ENCODE results near the gene FYCO1.
"Not testable (repeated sequence)": the region's sequence is repeated elsewhere in the genome, so short reads cannot be mapped to it uniquely, and the experiment has no call there.

FYCO1 gene

DNA sequence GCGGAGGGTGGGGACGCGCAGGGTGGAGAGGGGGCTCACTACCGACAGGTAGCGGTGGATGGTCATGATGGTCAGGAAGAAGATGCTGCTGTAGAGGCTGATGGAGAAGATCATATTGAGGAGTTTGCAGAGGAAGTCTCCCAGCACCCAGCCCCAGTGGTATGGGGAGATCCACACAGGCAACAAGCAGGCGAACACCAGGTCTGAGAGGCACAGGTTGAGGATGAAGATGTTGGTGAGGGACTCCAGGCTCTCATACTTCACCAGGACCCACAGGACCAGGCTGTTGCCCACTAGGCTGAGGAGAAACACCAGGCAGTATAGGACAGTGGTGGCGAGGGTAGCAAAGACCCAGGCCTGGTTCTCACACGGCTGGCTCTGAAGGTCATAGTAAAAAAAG is 25.9 kb upstream of the FYCO1 start:
- no peaks in the 10 kb centered on the region for H3K4me1 Mint-ChIP-seq
- H3K27ac Mint-ChIP-seq, result no peak overlapping the region

DNA sequence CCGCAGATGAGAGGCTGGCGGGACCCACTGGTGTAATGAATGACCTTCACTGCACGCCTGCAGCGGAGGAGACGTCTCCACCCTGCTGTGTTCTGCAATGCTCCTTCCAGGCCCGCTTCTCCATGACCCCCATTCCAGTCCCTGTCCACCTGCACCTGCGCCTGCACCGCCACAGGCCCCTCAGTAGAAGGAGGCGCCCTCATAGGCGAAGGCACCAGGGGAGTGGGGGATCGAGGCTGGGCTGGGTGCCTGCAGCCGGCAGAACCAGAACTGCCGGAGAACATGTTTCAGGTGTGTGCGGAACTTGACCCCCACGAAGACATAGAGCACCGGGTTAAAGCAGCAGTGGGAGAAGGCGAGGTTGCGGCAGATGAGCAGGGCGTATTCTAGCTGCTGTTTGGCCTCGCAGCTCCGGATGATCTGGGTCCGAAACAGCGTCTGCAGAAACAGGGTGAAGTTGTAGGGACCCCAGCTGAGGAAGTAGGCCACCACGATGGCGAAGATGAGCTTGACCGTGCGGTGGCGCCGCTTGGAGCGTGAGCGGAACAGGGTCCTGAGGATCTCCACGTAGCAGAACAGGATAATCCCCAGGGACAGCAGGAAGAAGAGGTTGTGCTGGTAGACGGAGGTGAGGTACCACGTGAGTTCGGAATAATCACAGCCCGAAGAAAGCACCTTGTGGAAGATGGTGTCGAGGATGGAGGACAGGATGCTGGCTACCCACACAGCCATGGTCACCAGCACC is 25.3 kb upstream of the FYCO1 start:
- Mint-ChIP-seq H3K4me1 (no peaks in the 10 kb centered on the region), H3K27me3 (peaks cover 3% of the 10 kb centered on the region), H3K4me3 (no peak overlapping the region), H3K36me3 (no peaks in the 10 kb centered on the region), H3K9me3 (no peaks in the 10 kb centered on the region), H3K27ac (no peak overlapping the region)
- DNase-seq (ENCODE audit: low spot score in 2 of 2) (no peak), ATAC-seq (ENCODE audit: low read depth) (no peak)

More for the DNA sequence above, 25.9 kb upstream of the FYCO1 start:
- DNase-seq (ENCODE audit: low spot score in 2 of 2) (no peak), ATAC-seq (ENCODE audit: low read depth) (no peak)
- H3K9me3 Mint-ChIP-seq, result no peaks in the 10 kb centered on the region
- peaks cover 3% of the 10 kb centered on the region for H3K27me3 Mint-ChIP-seq
- H3K4me3 Mint-ChIP-seq, result no peak overlapping the region
- no peaks in the 10 kb centered on the region for H3K36me3 Mint-ChIP-seq

DNA sequence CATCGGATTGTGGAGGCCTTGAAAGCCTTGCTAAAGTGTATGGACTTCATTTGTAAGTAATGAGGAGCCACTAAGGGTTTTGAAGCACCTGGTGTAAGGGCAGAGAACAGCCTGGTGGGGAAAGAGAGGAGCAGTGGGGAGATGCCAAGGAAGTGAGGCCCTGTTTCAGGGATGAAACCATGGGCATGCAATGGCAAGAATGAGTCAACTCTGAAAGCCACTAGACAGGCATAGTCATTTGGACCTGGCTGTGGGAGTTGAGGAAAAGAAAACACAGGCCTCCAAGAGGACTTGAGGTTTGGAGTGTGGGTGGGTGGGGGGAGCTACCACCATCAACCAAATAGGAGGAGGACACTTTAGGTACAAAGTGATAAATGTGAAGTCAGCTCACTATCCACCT is 24.1 kb upstream of the FYCO1 start:
- Mint-ChIP-seq H3K27ac (no peak overlapping the region), H3K27me3 (peaks cover 3% of the 10 kb centered on the region), H3K36me3 (no peaks in the 10 kb centered on the region), H3K9me3 (no peaks in the 10 kb centered on the region), H3K4me3 (no peak overlapping the region), H3K4me1 (no peaks in the 10 kb centered on the region)
- ATAC-seq (ENCODE audit: low read depth) (no peak), DNase-seq (ENCODE audit: low spot score in 2 of 2) (no peak)

DNA sequence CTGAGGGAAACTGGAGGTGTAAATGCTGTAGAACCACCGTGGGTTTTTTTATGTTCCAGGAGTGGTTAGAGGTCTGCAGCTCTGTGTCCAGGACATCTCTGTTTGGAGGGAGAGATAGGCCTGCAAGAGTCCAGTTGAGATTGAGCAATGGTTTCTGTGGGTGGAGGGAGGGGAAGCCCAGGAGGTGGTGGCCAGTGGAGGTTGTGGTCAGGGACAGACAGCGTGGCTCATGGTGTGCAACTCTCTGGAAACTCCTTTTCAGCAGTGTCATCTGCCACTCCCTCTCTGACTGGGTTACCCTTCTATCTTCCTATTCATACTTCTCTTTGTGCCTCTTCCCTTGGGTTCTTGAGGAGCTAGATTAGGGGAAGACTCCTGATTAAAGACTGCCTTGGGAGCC is 22.1 kb upstream of the FYCO1 start:
- DNase-seq (ENCODE audit: low spot score in 2 of 2) (no peak), ATAC-seq (ENCODE audit: low read depth) (no peak)
- H3K4me1 Mint-ChIP-seq, result no peaks in the 10 kb centered on the region
- H3K9me3 Mint-ChIP-seq, result no peaks in the 10 kb centered on the region
- no peak overlapping the region for H3K27ac Mint-ChIP-seq
- peaks cover 3% of the 10 kb centered on the region for H3K27me3 Mint-ChIP-seq
- no peak overlapping the region for H3K4me3 Mint-ChIP-seq
- no peaks in the 10 kb centered on the region for H3K36me3 Mint-ChIP-seq

DNA sequence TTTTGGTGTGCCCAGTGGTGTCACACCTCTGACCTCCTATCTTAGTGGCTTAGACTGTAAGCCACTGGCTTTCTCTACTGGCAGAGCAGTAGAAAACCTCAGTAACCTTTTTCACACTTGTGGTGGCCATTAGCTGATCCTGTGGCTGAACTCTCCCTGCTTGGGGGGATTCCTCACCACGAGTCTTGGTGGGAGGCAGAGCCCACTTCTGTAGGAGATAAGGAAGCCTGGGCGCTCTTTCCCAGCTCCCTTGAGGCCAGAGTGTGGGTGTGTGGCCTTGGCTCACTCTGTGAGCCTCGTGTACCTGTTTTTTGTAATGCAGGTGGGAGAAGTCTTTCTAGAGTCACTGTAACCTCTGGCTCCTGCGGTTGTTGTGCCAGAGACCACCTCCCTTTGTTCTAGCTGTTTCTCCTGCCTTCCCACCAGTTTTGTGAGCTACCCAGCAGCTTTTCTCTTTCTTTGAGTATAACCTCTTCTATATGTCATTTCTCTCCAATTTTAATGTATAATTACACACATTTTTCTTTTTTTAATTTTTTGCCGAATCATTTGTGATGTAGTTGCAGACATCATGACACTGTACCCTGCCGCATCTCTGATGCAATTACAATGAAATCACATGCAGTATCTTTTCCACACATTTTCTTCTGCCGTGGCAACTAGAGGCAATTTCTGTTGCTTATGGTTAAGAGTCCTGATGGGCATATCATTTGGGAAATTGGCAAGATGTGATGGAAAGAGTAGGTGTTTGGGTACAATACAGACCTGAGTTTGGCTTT is 17.9 kb upstream of the FYCO1 start:
- Mint-ChIP-seq H3K27me3 (no peaks in the 10 kb centered on the region), H3K9me3 (no peaks in the 10 kb centered on the region), H3K27ac (no peak overlapping the region), H3K36me3 (no peaks in the 10 kb centered on the region), H3K4me1 (no peaks in the 10 kb centered on the region), H3K4me3 (no peak overlapping the region)
- ATAC-seq (ENCODE audit: low read depth), result no peak
- DNase-seq (ENCODE audit: low spot score in 2 of 2), result no peak

DNA sequence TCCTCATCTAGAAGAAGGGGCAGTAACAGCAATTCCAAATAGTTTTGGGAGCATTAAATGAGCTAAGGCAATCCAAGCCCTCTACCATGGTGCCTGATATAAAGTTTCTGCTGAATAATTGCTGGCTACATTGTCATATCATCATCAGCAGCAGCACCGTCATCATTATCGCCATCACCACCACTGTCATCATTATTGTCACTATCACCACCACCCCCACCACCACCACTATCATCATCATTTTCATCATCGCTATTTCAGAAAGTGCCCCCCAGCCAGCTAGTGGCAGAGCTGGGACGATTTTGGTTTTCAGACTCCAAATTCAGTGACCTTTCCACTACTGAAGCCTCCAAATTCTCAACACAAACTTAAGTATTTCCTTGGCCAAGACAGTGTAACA is 16.6 kb upstream of the FYCO1 start:
- DNase-seq (ENCODE audit: low spot score in 2 of 2) (no peak), ATAC-seq (ENCODE audit: low read depth) (no peak)
- Mint-ChIP-seq H3K36me3 (no peaks in the 10 kb centered on the region), H3K9me3 (no peaks in the 10 kb centered on the region), H3K27me3 (no peaks in the 10 kb centered on the region), H3K27ac (no peak overlapping the region), H3K4me3 (no peak overlapping the region), H3K4me1 (no peaks in the 10 kb centered on the region)

DNA sequence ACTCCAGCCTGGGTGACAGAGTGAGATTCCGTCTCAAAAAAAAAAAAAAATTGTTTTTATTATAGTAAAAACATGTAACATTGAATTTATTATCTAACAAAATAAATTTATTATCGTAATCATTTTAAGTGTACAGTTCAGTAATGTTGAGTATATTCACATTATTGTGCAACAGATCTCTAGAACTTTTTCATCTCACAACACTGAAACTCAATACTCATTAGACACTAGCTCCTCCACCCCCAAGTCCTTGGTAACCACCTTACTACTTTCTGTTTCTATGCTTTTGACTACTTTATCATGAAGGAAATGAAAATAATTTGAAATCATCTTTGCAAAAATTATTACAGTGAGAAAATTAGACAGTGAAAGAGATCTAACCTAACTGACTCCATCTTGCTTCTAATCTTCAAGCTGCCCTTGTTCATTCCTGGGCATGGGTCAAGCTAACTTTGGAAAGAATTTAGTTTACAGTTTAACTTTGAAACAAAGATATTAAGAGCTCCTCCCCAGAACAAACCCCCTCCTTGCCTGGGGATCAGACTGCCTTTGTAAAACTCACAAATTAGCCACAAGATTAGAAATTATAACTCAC is 15.0 kb upstream of the FYCO1 start:
- no peaks in the 10 kb centered on the region for H3K4me1 Mint-ChIP-seq
- H3K4me3 Mint-ChIP-seq, result no peak overlapping the region
- DNase-seq (ENCODE audit: low spot score in 2 of 2) (no peak), ATAC-seq (ENCODE audit: low read depth) (no peak)
- H3K9me3 Mint-ChIP-seq, result no peaks in the 10 kb centered on the region
- no peaks in the 10 kb centered on the region for H3K27me3 Mint-ChIP-seq
- no peak overlapping the region for H3K27ac Mint-ChIP-seq
- no peaks in the 10 kb centered on the region for H3K36me3 Mint-ChIP-seq

DNA sequence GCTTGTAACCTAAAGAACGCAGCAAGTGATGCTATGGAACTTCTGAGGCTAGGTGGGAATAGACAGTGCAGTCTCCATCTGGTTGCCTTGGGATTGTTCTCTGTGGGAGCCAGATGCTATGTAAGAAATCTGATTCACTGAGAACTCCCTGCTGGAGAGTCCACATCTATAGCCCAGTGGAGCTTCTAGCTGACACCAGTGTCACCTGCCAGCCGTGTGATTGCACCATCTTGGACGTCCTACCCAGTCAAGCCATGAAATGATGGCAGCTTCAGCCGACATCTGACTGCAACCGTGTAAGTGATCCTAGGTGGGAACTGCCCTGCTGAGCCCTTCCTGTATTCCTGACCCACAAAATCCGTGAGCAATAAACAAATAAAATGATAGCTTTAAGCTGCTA is 12.4 kb upstream of the FYCO1 start:
- H3K4me1 Mint-ChIP-seq, result no peaks in the 10 kb centered on the region
- ATAC-seq (ENCODE audit: low read depth), result no peak
- H3K27me3 Mint-ChIP-seq, result no peaks in the 10 kb centered on the region
- no peaks in the 10 kb centered on the region for H3K36me3 Mint-ChIP-seq
- no peak overlapping the region for H3K27ac Mint-ChIP-seq
- no peak overlapping the region for H3K4me3 Mint-ChIP-seq
- no peaks in the 10 kb centered on the region for H3K9me3 Mint-ChIP-seq
- DNase-seq (ENCODE audit: low spot score in 2 of 2), result no peak

DNA sequence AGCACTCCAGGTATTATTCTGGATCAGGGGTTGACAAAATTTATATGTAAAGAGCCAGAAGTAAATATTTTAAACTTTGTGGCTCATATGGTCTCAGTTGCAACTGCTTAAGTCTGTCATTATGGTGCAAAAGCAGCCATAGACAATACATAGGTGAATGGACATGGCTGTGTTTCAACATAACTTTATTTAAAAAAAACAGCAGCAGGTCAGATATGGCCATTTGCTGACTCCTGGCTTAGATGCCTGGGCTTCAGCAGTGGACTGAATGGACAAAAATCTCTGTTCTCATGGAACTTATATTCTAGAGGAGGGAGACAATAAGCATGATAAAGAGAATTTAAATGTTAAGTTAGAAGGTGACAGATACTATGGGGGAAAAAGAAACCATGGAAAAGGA is 11.7 kb upstream of the FYCO1 start:
- Mint-ChIP-seq H3K4me1 (no peaks in the 10 kb centered on the region), H3K27me3 (no peaks in the 10 kb centered on the region), H3K9me3 (no peaks in the 10 kb centered on the region), H3K36me3 (no peaks in the 10 kb centered on the region), H3K27ac (no peak overlapping the region), H3K4me3 (no peak overlapping the region)
- DNase-seq (ENCODE audit: low spot score in 2 of 2) (no peak), ATAC-seq (ENCODE audit: low read depth) (no peak)

DNA sequence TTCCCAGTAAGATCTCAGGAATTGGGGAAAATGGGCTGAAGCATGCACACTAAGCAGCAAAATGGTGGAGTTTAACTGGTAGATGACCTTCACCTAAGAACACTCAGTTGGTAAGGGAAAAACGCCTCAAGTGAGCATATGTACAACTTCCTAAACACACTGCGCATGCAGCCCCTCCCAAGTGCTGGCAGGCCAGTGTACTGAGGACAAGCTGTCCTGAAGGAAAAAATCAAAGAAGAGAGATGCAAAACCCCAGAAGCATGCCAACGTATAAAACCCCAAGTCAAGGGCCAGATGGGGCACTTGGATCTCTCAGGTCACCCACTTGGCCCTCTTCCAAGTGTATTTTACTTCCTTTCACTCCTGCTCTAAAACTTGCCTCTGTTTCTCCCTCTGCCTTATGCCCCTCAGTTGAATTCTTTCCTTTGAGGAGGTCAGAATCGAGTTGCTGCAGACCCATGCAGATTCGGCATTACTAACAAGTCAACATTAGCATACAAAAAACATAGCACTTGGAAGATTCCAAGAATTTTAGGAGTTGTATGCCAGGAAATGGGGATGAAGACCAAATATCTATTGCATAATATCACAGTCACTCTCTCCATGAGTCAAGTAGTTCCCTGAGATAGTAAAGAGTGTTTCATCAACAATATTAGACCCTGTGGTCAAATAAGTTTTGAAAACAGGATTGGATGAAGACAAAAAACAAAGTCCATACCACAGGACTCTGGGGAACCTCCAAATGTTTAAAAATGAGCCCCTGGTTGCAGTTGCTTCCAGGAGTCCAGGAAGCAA is 10.8 kb upstream of the FYCO1 start:
- DNase-seq (ENCODE audit: low spot score in 2 of 2) (no peak), ATAC-seq (ENCODE audit: low read depth) (no peak)
- no peaks in the 10 kb centered on the region for H3K36me3 Mint-ChIP-seq
- H3K4me1 Mint-ChIP-seq, result no peaks in the 10 kb centered on the region
- H3K9me3 Mint-ChIP-seq, result no peaks in the 10 kb centered on the region
- H3K4me3 Mint-ChIP-seq, result no peak overlapping the region
- H3K27ac Mint-ChIP-seq, result no peak overlapping the region
- no peaks in the 10 kb centered on the region for H3K27me3 Mint-ChIP-seq

DNA sequence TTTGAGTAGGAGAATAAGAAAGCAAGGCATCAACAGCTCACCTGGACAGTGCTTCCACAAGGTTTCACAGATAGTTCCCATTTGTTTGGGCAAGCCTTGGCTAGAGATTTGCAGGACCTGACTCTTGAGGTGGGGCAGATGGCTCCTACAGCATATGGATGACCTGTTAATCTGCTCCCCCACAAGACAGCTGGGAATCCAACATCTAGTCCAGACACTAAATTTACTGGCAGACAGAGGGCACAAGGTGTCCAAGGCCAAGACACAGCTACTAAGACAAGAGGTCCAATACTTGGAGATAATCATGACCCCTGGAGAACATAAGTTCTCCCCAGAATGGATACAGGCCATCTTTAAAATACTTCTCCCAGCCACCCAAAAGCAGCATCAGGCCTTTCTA is 8.1 kb upstream of the FYCO1 start:
- not testable (repeated sequence) for H3K27me3 Mint-ChIP-seq; H3K36me3 Mint-ChIP-seq; H3K9me3 Mint-ChIP-seq; ATAC-seq (ENCODE audit: low read depth); DNase-seq (ENCODE audit: low spot score in 2 of 2); H3K4me1 Mint-ChIP-seq; H3K4me3 Mint-ChIP-seq; H3K27ac Mint-ChIP-seq

DNA sequence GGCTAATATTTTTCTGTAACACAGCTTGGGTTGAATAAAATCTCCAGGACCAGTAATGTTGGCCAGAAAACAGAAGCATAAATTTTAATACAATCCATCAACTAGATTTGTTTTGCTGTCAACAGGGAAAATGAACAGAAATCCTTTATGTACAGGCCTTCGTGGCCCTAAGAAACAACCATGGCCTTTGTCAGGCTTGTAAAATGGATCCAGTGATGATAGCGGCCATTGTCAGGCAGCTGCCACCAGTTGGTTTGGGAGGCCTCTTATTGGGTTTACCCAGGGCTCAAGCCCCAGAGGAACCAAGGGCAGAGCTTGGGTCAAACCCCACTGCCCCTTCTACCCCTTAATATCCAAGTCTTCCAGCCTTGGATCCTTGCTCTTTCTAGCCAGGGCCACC is 5.6 kb upstream of the FYCO1 start:
- Mint-ChIP-seq H3K27ac (no peak overlapping the region), H3K36me3 (no peaks in the 10 kb centered on the region), H3K4me3 (no peak overlapping the region), H3K4me1 (peaks cover 6% of the 10 kb centered on the region), H3K9me3 (no peaks in the 10 kb centered on the region), H3K27me3 (peaks cover 2% of the 10 kb centered on the region)
- no peak for ATAC-seq (ENCODE audit: low read depth)
- no peak for DNase-seq (ENCODE audit: low spot score in 2 of 2)

DNA sequence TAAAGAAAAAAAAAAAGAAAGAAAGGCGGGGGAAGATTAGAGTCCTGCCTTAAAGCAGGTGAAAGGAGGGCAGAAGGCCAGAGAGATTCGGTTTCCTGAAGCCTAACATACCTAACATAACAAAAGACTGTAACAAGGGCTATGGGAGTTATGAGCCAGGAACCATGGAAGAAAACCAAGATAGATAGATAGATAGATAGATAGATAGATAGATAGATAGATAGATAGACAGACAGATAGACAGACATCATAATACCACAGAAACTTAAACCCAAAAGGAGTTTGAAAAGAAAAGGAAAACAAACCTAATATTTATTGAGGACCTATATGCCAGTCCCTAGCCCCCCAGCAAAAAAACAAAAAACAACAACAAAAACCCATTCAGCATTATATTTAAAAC is 2.3 kb upstream of the FYCO1 start:
- Mint-ChIP-seq H3K27ac (no peak overlapping the region), H3K9me3 (no peaks in the 10 kb centered on the region), H3K27me3 (peaks cover 2% of the 10 kb centered on the region), H3K4me3 (no peak overlapping the region), H3K36me3 (no peaks in the 10 kb centered on the region), H3K4me1 (peaks cover 12% of the 10 kb centered on the region)
- no peak for DNase-seq (ENCODE audit: low spot score in 2 of 2)
- ATAC-seq (ENCODE audit: low read depth), result no peak

DNA sequence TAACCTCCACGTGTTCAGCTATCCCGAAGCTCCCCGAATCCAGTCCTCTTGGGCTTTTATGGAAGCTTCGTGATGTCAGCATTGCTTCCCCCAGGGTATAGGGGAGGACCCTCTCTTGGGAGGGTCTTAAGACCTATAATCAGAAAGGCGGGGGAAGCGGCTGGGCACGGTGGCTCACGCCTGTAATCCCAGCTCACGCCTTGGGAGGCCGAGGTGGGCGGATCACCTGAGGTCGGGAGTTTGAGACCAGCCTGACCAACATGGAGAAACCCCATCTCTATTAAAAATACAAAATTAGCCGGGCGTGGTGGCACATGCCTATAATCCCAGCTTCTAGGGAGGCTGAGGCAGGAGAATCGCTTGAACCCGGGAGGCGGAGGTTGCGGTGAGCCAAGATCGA is 1.9 kb upstream of the FYCO1 start:
- not testable (repeated sequence) for H3K9me3 Mint-ChIP-seq; H3K27me3 Mint-ChIP-seq; ATAC-seq (ENCODE audit: low read depth); H3K4me3 Mint-ChIP-seq; H3K36me3 Mint-ChIP-seq; H3K27ac Mint-ChIP-seq; DNase-seq (ENCODE audit: low spot score in 2 of 2)
- peaks cover 15% of the 10 kb centered on the region for H3K4me1 Mint-ChIP-seq

Measured in memory B cell (primary cell).